Adrenal gland (tissue), 12 donors: ENCODE data around the gene PIK3R3. TPM values are rescaled to one million over a fixed set of nuclear protein-coding genes. Genes with fewer than 3 reads are reported as not detected.
A peak's percentile ranks its signal among the peaks of the same experiment; 100 is the strongest.

ENCODE experiments used
- DNase-seq, 7 donors: peaks; one replicate each; pipeline ENCODE4 v3.0.0-alpha.2; 2019 to 2020
- H3K27ac ChIP-seq, 5 donors: fragments of 200-600 bp; sonication (generic) in 4 of 5; 1 replicate in 3 of 5; 2 replicates in 2 of 5; pipeline versions ENCODE4 v1.5.1 to v1.8.0; 2016 to 2020; ENCODE audit warnings: mild to moderate bottlenecking in 1 of 5
- H3K27me3 ChIP-seq: fragments of 200-600 bp; 2 replicates; pipeline ENCODE4 v1.8.0; 2021
- H3K36me3 ChIP-seq, 2 donors: fragments of 200-600 bp; replicated peaks in 1 of 2; 1 replicate in 1 of 2; 2 replicates in 1 of 2; pipeline versions ENCODE4 v1.5.1 to v1.8.0; 2018 to 2022
- H3K4me1 ChIP-seq, 2 donors: fragments of 200-600 bp; replicated peaks in 1 of 2; 1 replicate in 1 of 2; 2 replicates in 1 of 2; pipeline versions ENCODE4 v1.5.1 to v1.8.0; 2018 to 2021
- H3K4me3 ChIP-seq, 4 donors: fragments of 200-600 bp; sonication (generic) in 3 of 4; one replicate each; pipeline ENCODE4 v1.5.1; 2016 to 2018
- H3K9me3 ChIP-seq, 3 donors: fragments of 200-600 bp; sonication (generic) in 1 of 3; replicated peaks in 1 of 3; 1 replicate in 2 of 3; 2 replicates in 1 of 3; pipeline versions ENCODE4 v1.5.1 to v1.8.0; 2016 to 2021
- CTCF ChIP-seq, 6 experiments: fragments of 450-650 bp in 4 of 6; fragments of 200-600 bp in 2 of 6; sonication (generic) in 1 of 6; IDR thresholded peaks; 1 replicate in 5 of 6; 2 replicates in 1 of 6; pipeline versions ENCODE4 v1.5.1 to v1.8.0; 2016 to 2021; ENCODE audit warnings: antibody characterized with exemption in 6 of 6, mild to moderate bottlenecking in 2 of 6, moderate library complexity in 1 of 6
- POLR2A ChIP-seq, 2 donors: fragments of 450-650 bp; IDR thresholded peaks; one replicate each; pipeline ENCODE4 v1.6.1; 2017; ENCODE audit warnings: antibody characterized with exemption in 2 of 2, mild to moderate bottlenecking in 2 of 2, moderate library complexity in 1 of 2
- WGBS, 4 donors: extraction: QIAGEN DNeasy Blood & Tissue Kit in 2 of 4; methylation state at CpG; one replicate each; pipeline versions ENCODE4 v1.1.5 to v1.1.7; 2013 to 2017; 5-methylcytosine and 5-hydroxymethylcytosine counted together
- intact Hi-C, 2 donors: fragments of 100-400 bp; cut with DNase I; formaldehyde crosslinking; loops; one replicate each; pipeline versions ENCODE4 v1.14.1 to v1.15.0; 2022 to 2023
- polyA plus RNA-seq, 3 donors: library from polyadenylated mRNA; stranded (reverse); fragments of 200-250 nt in 2 of 3; fragments of 350-450 nt in 1 of 3; fragmentation: Illumina TruSeq in 1 of 3; extraction: RNeasy Lipid Tissue Mini Kit (QIAGEN cat#74804) in 1 of 3; gene quantifications; one replicate each; pipeline ENCODE4 v1.2.3, GENCODE V29; 2013 to 2014
- total RNA-seq, 9 donors: library from RNA; depleted of rRNA in 4 of 9; stranded (reverse); fragments of >200 nt in 4 of 9; fragments of 120-200 nt in 1 of 9; fragmentation: NEBNext Ultra II Directional in 1 of 9; extraction: Animal tissue kit (Norgen Biotek cat#: 25700) in 1 of 9; gene quantifications; one replicate each; pipeline versions ENCODE4 v1.1.0 to v1.2.4, GENCODE V29; 2013 to 2023
- donor health status: healthy with polysubstance abuse.
- donor health status: Bipolar disorder and iron deficiency.
- donor health status: DM: yes; HTN: yes; CAD: no.
- donor health status: DM: no; HTN: no; CAD: no.
- donor health status: DM: no; HTN: no; CAD: no.
- donor health status: DM: yes; HTN: yes; CAD: no.

PIK3R3 gene
- total and polyA plus RNA-seq, 12 donors = 6.5 to 47.3 (median 21.1) TPM

- TF ChIP-seq CTCF (IDR thresholded peaks at IDR 0.05) = no peak
- TF ChIP-seq POLR2A (IDR thresholded peaks at IDR 0.05) = no peak
- H3K27ac ChIP-seq = no peak overlapping the region
- 94 to 100% (median 98%) methylated on average over 2 of the region's 2 CpGs for WGBS, 4 donors
- no peak overlapping the region for H3K4me3 ChIP-seq
- no peaks in the 10 kb centered on the region for H3K27me3 ChIP-seq
- no peaks in the 10 kb centered on the region for H3K9me3 ChIP-seq
- no peak for DNase-seq
- H3K4me1 ChIP-seq = no peaks in the 10 kb centered on the region
- intact Hi-C loops = no loop called here
- peaks cover 0 to 16% of the 10 kb centered on the region in 2 donors for H3K36me3 ChIP-seq
Measured at GRCh38 chr1:46021046-46021996, 111.1 kb downstream of the PIK3R3 start.

DNA sequence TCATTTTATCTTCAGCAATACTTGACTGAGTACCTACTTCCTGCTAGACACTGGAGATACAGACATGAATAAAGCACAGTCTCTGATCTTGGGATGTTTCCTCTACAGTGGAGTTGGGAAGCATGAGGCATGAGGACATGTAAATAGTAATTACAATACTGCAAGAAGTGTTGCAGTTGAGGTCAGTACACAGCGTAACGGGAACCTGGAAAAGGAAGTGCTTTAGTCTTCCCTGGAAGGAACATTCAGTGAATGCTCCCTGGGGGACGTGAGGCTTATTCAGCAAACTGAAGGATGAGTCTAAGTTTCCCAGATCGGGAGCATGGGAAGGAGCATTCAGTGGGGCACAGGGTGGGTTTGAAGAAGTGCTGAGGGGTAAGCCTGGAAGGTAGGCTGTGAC is 112.4 kb downstream of the PIK3R3 start:
- Histone ChIP-seq H3K4me1 (no peaks in the 10 kb centered on the region), H3K4me3 (no peak overlapping the region), H3K27ac (no peak overlapping the region), H3K36me3 (peaks cover 0 to 16% of the 10 kb centered on the region in 2 donors), H3K27me3 (no peaks in the 10 kb centered on the region), H3K9me3 (no peaks in the 10 kb centered on the region)
- DNase-seq = no peak
- intact Hi-C loops = no loop called here
- 64 to 71% (median 69%) methylated on average over 4 of the region's 4 CpGs for WGBS, 4 donors
- no peak for TF ChIP-seq POLR2A (IDR thresholded peaks at IDR 0.05)
- no peak for TF ChIP-seq CTCF (IDR thresholded peaks at IDR 0.05)

GRCh38 chr1:46019348-46019747 is 113.1 kb downstream of the PIK3R3 start:
- 95 to 100% (median 97%) methylated on average over 7 of the region's 7 CpGs for WGBS, 4 donors
- Histone ChIP-seq H3K4me1 (no peaks in the 10 kb centered on the region), H3K4me3 (no peak overlapping the region), H3K27ac (no peak overlapping the region), H3K36me3 (peaks cover 0 to 16% of the 10 kb centered on the region in 2 donors), H3K27me3 (no peaks in the 10 kb centered on the region), H3K9me3 (no peaks in the 10 kb centered on the region)
- TF ChIP-seq CTCF (IDR thresholded peaks at IDR 0.05) = no peak
- TF ChIP-seq POLR2A (IDR thresholded peaks at IDR 0.05) = no peak
- DNase-seq = no peak
- intact Hi-C loops = no loop called here

GRCh38 chr1:46017876-46018503 is 114.4 kb downstream of the PIK3R3 start:
- WGBS, 4 donors = 83 to 88% (median 84%) methylated on average over 6 of the region's 6 CpGs
- H3K27ac ChIP-seq = no peak overlapping the region
- H3K4me3 ChIP-seq = no peak overlapping the region
- H3K36me3 ChIP-seq = peaks cover 0 to 11% of the 10 kb centered on the region in 2 donors
- intact Hi-C loops = no loop called here
- H3K9me3 ChIP-seq = no peaks in the 10 kb centered on the region
- H3K27me3 ChIP-seq = no peaks in the 10 kb centered on the region
- no peak for TF ChIP-seq POLR2A (IDR thresholded peaks at IDR 0.05)
- TF ChIP-seq CTCF (IDR thresholded peaks at IDR 0.05) = peak in 1 of 6 experiments; percentile 5
- no peaks in the 10 kb centered on the region for H3K4me1 ChIP-seq
- no peak for DNase-seq
